ENCODE data around the gene MYO3B. TPM values are rescaled to one million over a fixed set of nuclear protein-coding genes. Genes with fewer than 3 reads are reported as not detected.

MYO3B gene
- total RNA-seq, 1 experiment from 2014 or later = not detected

DNA sequence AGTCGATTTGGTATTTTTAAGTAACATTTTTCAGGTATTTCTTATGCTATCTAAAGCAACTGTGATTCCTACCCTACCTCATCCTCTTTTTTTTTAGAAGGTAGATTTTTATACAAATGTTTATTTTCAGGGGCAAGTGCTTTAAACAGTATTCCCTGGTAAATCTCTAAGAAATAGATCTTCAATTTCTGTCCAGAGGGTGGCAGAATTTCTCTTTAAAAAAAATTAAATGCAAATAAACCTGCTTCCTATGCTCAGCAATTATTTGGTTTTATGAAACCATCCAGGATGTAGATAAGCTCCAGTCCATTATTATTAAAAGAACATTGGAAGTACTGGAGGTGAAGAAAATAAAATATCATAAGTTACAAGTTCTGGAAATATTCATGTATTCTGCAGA, 191.9 kb downstream of the MYO3B start:
- Histone ChIP-seq H3K4me3 (no peak overlapping the region), H3K36me3 (no peaks in the 10 kb centered on the region), H3K27me3 (peaks cover 13% of the 10 kb centered on the region), H3K9me3 (no peaks in the 10 kb centered on the region)
- DNase-seq = no peak

DNA sequence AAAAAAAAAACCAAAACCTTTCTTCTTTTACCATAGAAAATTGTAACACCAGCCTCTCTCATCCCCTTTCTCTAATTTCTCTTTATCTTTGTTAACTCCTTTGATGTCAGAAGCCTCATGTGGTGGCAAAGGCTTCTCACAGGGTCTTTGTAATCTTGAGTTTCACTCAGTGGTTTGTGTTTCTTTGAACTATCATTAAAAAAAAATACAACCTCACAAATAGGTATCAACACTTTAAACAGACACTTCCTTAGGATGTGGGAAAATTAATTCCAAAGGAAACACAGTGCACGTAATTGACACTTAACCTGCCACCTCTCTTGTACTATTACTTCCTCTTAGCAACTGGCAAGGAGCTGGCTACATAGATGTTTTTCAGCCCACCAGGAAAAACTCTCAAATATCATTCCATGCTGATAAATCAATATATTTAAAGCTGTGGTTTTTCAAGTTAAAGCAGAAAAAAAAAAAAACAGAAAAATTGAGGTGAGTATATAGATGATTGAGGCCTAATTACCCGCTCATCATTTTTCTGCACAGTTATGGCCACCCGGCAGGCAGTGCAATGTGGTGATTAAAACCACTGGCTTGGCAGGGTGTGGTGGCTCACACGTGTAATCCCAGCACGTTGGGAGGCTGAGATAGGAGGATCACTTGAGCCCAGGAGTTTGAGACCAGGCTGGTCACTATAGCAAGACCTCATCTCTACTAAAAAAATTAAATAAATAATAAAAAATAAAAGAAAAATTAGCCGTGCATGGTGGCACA, 193.5 kb downstream of the MYO3B start:
- H3K27me3 ChIP-seq = peaks cover 14% of the 10 kb centered on the region
- DNase-seq = no peak
- no peaks in the 10 kb centered on the region for H3K36me3 ChIP-seq
- no peaks in the 10 kb centered on the region for H3K9me3 ChIP-seq
- no peak overlapping the region for H3K4me3 ChIP-seq

DNA sequence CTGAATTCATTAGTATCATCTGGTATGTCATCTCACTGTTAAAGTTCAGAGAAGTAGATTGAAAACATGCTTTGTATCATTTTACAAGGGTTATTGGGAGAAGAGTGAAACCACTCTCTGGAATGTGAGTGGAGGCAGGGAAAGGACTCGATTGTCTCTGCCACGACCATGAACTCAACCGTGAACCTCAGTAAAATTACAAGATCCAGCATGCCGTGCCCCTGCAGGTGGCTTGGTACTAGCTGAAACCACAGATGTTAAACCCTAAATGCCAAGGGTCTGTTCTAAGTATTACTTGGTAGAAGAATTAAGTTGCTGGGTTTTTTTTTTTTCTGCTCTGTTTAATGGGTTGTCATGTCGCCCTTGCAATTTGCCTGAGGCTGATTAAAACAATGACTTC, 197.2 kb downstream of the MYO3B start:
- peaks cover 10% of the 10 kb centered on the region; the same call in 1 of the 2 replicates for H3K27me3 ChIP-seq
- DNase-seq = no peak
- no peaks in the 10 kb centered on the region for H3K36me3 ChIP-seq
- no peak overlapping the region for H3K4me3 ChIP-seq
- no peaks in the 10 kb centered on the region for H3K9me3 ChIP-seq

DNA sequence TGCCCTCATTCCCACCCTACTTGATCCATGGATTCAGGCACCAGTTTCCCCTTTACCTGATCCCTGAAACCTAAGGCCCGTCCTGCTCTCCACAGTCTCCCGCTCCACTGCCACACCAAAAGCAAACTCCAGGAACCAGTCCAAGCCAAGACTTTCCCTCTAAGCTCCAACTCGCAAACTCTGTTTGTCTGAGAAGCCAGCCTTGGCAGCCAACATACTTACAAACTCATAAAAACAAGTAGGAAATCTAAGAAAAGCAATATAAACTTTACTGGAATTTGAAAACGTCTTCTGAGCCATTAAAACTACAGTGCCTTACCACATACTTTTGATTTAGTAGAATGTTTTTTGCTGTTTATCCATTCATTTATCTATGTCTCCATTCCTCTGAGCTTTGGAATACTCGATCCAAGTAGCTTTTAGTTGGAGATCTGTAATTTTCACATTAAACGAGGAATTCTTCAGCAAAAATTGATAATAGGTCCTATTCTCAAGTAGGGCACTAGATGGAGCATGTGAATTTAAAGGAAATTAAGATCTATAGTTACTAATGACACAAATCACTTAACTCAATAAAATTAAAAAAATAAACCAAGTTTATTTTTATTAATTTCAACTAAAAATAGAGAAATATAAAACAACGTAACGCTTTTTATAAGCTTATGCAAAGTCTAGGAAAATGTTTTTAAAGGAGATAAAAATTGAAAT, 199.7 kb downstream of the MYO3B start:
- H3K27me3 ChIP-seq = peaks cover 10% of the 10 kb centered on the region; the same call in 1 of the 2 replicates
- no peak for DNase-seq
- no peaks in the 10 kb centered on the region for H3K36me3 ChIP-seq
- no peak overlapping the region for H3K4me3 ChIP-seq
- no peaks in the 10 kb centered on the region for H3K9me3 ChIP-seq

DNA sequence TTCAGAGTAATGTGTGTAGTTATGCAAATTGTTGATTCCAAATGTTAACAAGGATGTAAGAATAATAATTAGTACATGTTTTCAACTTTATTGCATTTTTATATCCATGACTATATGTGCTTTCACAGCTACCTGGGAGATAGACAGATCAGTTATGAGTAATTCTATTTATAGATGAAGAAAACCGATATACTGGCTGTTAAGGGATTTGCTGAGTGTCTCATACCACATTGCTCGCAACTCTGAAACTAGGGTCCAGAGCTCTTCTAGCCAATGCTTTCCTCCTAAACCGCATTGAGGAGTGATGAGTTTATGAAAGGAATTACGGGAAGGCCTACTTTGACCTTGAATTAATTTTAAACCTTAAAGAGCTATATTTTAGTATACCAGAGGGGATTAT, 202.3 kb downstream of the MYO3B start:
- Histone ChIP-seq H3K27me3 (peaks cover 13% of the 10 kb centered on the region; the same call in 1 of the 2 replicates), H3K4me3 (no peak overlapping the region), H3K9me3 (no peaks in the 10 kb centered on the region), H3K36me3 (no peaks in the 10 kb centered on the region)
- no peak for DNase-seq

DNA sequence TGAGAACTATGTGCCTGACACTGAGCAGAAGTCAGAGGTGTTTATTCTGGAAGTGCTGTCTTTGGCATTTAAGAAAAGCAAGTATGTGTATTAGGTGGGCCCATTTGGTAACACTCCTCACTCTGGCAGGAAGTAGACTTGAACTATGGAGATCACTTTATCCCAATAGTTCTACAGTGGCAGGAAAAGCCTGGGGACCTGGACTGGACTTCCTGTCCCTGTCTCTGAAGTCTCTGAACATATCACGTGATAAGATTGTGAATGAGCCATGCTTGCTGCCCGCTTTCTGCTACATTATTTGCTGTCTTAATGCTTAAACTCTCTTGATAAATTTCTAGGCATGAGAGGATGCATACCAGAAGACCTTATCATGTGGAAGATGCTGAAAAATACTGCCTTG, 203.7 kb downstream of the MYO3B start:
- H3K4me3 ChIP-seq = no peak overlapping the region
- peaks cover 8% of the 10 kb centered on the region; the same call in 1 of the 2 replicates for H3K27me3 ChIP-seq
- DNase-seq = no peak
- no peaks in the 10 kb centered on the region for H3K9me3 ChIP-seq
- H3K36me3 ChIP-seq = no peaks in the 10 kb centered on the region

DNA sequence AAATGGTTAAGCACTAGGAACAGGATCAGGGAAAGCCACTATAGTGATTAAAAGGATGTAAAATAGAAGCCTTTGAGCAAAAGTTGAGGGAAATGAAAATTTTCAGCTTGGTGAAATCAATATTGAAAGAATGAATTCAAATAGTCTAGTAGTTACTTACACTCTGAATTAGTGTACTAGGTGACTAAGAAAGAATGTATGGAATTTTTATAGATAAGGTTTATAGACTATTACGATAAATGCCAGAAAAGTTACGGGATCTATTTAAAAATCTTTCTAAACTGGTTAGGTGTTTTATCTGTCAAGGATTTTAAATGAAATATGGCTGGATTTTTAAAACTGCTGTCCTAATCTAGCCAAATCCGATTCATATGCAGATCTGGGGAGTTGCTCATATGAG, 208.6 kb downstream of the MYO3B start:
- Histone ChIP-seq H3K9me3 (no peaks in the 10 kb centered on the region), H3K27me3 (peaks cover 3% of the 10 kb centered on the region; the same call in 1 of the 2 replicates), H3K36me3 (no peaks in the 10 kb centered on the region), H3K4me3 (no peak overlapping the region)
- no peak for DNase-seq

DNA sequence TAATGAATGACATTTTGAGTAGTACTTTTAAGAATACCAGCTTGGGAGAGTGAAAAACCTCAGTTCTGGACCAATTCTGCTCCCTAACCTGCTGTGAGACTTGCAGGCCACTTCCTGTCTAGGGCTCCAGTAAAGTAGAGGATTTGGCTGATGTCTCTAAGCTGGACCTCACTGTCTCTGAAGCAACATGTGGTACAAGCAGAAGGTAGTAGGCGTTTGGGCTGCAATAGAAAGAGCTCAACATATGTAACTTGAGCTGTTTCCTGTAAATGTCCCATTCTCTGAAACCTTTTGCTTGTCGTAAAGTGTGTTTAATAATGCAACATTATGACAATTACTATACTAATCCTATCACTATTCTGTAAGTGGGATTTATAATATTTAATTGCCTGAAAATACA, 213.1 kb downstream of the MYO3B start:
- DNase-seq = no peak
- no peaks in the 10 kb centered on the region for H3K9me3 ChIP-seq
- H3K27me3 ChIP-seq = peaks cover 3% of the 10 kb centered on the region; the same call in 1 of the 2 replicates
- H3K4me3 ChIP-seq = no peak overlapping the region
- no peaks in the 10 kb centered on the region for H3K36me3 ChIP-seq

DNA sequence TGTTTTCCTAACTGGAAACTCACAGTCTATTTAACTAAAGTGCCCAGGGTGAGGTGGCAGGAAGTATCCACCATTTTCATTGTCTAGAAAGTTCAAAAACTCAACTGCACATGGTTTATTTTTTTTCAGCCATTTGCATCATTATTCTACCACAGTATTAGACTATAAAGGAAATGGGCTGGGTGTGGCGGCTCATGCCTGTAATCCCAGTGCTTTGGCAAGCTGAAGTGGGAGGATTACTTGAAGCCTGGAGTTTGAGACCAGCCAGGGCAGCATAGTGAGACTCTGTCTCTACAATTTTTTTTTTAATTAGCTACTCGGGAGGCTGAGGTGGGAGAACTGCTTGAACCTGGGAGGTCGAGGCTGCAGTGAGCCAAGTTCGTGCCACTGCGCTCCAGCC, 213.8 kb downstream of the MYO3B start:
- DNase-seq = peak; percentile 5
- H3K4me3 ChIP-seq = no peak overlapping the region
- no peaks in the 10 kb centered on the region for H3K9me3 ChIP-seq
- peaks cover 3% of the 10 kb centered on the region; the same call in 1 of the 2 replicates for H3K27me3 ChIP-seq
- no peaks in the 10 kb centered on the region for H3K36me3 ChIP-seq

DNA sequence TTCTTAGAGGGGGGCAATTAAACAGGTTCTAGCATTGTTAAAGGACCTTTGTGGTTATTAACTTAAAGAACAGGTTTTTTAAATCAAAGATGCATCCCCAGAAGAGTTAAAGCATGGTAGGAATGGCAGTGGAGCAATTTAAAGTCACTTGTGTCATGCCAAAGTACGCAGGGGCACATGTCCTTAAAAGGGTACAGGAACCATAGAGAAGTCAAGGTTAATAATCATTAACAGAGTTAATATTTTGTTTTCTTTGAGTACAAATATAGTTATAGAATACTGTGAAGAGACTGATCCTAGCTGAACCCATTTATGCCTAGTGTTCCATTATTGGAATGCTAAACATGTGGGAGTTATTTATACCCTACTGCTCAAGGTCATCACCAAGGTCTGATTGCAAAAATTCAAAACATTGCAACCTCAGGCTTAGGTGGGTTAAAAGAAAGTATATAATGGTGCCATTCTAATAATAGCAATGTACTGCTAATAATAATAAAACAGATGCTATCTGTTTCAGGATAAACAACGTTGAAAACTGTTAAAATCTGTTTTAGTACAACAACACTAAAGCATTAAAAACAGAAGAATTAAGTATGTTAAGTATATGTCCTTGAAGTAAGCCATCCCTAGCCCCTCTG, 216.0 kb downstream of the MYO3B start:
- H3K4me3 ChIP-seq = no peak overlapping the region
- H3K9me3 ChIP-seq = no peaks in the 10 kb centered on the region
- H3K27me3 ChIP-seq = peaks cover 3% of the 10 kb centered on the region; the same call in 1 of the 2 replicates
- no peaks in the 10 kb centered on the region for H3K36me3 ChIP-seq
- DNase-seq = no peak

DNA sequence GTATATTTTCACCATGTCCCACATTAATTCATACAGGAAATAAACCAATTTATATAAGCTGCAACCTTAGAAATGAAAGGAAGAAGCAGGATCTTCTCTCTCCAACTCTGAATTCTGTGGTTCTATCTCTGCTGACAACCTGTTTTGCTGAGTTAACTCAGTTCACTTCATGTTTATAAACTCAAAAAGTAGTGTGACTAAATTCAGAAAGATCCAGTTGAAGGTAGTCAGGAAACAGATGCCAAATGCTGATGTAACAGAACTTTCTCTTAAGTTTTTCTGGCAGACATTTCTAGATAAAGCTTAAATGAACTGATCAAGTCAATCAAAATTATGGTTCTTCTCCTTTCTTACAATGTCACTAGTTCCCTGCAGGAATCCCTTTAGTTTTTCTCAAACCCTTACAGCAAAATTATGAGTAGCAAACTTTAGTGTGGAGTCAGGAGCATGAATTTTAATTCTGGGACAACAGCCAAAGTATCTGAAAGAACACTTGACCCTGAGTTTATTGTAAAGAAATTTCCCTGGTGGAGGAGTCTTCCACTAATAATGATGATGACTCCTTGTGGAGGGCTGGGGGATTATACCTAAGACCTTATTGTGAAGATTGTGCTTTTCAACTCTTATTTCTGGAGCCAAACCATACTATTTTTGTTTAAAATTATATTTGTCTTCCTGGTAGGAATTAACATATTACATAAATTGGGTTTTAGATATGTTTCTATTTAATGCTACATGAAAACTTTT, 216.9 kb downstream of the MYO3B start:
- Histone ChIP-seq H3K36me3 (no peaks in the 10 kb centered on the region), H3K4me3 (no peak overlapping the region), H3K9me3 (no peaks in the 10 kb centered on the region), H3K27me3 (peaks cover 3% of the 10 kb centered on the region; the same call in 1 of the 2 replicates)
- DNase-seq = no peak

DNA sequence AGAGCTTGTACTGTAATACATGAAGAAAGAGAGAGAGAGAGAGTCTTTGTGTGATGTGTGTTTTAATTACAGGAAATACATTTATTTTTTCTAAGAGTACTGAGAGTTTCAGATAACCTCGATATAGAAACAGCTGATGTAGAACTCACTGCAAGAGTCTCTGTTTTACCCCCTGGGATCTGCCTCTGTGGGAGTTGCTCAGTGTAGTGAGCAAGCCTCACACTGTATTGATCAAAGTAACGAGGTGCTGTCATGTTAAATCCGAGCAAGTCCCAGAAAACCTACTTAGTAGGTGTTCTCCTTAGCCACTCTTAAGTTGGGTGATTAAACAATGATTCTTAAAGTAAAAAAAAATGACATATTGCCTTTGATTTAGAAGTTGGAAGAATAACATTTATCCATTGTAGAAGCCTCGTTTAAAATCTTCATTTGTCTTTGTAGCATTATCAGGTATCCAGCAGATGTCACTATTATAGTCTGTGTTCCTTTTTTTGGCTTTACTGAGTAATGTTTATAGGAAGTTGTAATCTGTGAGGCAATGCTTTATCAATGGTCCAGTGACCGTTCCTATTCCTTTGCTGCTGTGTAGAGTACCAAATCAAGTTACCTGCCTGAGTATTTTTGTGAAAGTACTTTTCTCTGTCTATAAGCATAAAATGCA, 219.0 kb downstream of the MYO3B start:
- H3K4me3 ChIP-seq = no peak overlapping the region
- no peak for DNase-seq

DNA sequence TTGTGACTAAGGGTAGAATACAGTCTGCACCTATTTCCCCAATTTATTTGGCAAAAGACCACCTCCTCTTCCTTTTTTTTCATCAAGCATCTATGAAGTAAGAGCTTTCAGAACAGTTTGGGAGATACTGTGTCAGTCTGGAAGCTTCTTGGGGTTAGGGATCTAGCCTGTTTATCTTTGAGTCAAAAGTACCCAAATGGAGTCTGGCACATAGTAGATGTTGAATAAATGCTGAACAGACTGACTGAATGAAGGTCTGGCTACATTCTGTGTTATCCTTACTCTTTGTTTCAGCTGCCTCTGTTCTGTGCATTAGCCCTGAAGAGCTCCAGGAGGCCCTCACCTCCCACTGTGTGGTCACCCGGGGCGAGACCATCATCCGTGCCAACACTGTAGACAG, 223.2 kb downstream of the MYO3B start:
- peaks cover 4% of the 10 kb centered on the region; the same call in 1 of the 2 replicates for H3K27me3 ChIP-seq

More for the DNA sequence above, 219.0 kb downstream of the MYO3B start:
- Histone ChIP-seq H3K9me3 (no peaks in the 10 kb centered on the region), H3K27me3 (peaks cover 3% of the 10 kb centered on the region; the same call in 1 of the 2 replicates), H3K36me3 (no peaks in the 10 kb centered on the region)

DNA sequence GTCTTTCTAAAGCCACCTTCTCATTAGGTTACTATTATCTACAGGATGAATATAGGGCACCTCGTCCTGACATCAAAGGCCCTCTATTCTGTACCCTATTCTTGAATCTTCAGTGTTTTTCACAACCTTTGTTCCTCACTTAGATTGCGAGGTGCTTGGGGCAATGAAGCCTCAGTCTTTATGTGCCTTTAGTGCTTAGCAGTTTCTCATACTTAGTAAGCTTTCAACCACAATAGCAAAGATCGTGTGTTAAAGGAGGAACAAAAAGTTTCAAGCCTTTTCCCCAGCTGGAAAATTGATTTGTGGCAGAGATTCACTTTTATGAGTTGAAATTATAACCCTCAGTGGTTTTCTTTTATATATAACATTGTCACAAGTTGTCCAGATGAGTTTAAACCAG, 226.9 kb downstream of the MYO3B start:
- H3K27me3 ChIP-seq = peaks cover 4% of the 10 kb centered on the region; the same call in 1 of the 2 replicates
- H3K9me3 ChIP-seq = no peaks in the 10 kb centered on the region
- H3K36me3 ChIP-seq = no peaks in the 10 kb centered on the region

More for the DNA sequence above, 223.2 kb downstream of the MYO3B start:
- Histone ChIP-seq H3K4me3 (no peak overlapping the region), H3K9me3 (no peaks in the 10 kb centered on the region), H3K36me3 (no peaks in the 10 kb centered on the region)
- DNase-seq = no peak

DNA sequence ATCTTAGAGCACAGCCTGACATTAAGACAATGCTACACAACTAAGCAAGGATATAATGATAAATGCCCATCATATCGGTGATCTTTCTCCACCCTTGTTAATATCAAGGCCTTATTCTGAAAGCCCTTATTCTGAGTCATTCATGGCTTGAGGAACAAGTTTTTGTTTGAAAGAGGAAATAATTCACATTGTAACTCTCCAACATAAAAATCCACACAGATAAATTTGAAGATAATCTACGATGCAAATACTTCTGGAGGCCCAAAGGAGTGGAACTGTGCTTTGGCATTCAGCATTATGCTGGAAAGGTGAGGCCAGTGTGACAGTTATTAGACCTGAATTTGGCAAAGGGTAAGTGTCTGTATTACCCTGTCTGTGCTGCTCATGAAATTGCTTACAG, 227.4 kb downstream of the MYO3B start:
- Histone ChIP-seq H3K36me3 (no peaks in the 10 kb centered on the region), H3K9me3 (no peaks in the 10 kb centered on the region), H3K27me3 (peaks cover 4% of the 10 kb centered on the region; the same call in 1 of the 2 replicates), H3K4me3 (no peak overlapping the region)
- no peak for DNase-seq

More for the DNA sequence above, 226.9 kb downstream of the MYO3B start:
- no peak overlapping the region for H3K4me3 ChIP-seq
- DNase-seq = no peak
